ENCODE results near the gene LYRM4. TPM values are rescaled to one million over a fixed set of nuclear protein-coding genes. Genes with fewer than 3 reads are reported as not detected.
A peak's percentile ranks its signal among the peaks of the same experiment; 100 is the strongest.
"Not testable (repeated sequence)": the region's sequence is repeated elsewhere in the genome, so short reads cannot be mapped to it uniquely, and the experiment has no call there.

Gene LYRM4
- total RNA-seq, 2 donors from 2014 or later, result 19.1 to 22.5 TPM

- no peak for DNase-seq (ENCODE audit: low spot score)
- no peaks in the 10 kb centered on the region for H3K9me3 ChIP-seq
- H3K27ac ChIP-seq, result peak overlapping the region; percentile 32 to 36
- peaks cover 0 to 12% of the 10 kb centered on the region in 2 donors for H3K4me1 ChIP-seq
- no peak for TF ChIP-seq CTCF (IDR thresholded peaks at IDR 0.05)
- H3K27me3 ChIP-seq, result no peaks in the 10 kb centered on the region
- H3K4me3 ChIP-seq, result no peak overlapping the region
- no peaks in the 10 kb centered on the region for H3K36me3 ChIP-seq
Measured at GRCh38 chr6:5121479-5121878, 139.3 kb downstream of the LYRM4 start.

- not testable (repeated sequence) for H3K4me3 ChIP-seq; H3K27ac ChIP-seq; H3K9me3 ChIP-seq; H3K36me3 ChIP-seq; H3K27me3 ChIP-seq; DNase-seq (ENCODE audit: low spot score)
- H3K4me1 ChIP-seq, result peaks cover 0 to 12% of the 10 kb centered on the region in 2 donors
Measured at GRCh38 chr6:5120543-5120942, 140.2 kb downstream of the LYRM4 start.

- Histone ChIP-seq H3K27ac (no peak overlapping the region), H3K36me3 (no peaks in the 10 kb centered on the region), H3K4me3 (no peak overlapping the region), H3K9me3 (no peaks in the 10 kb centered on the region), H3K27me3 (no peaks in the 10 kb centered on the region), H3K4me1 (peaks cover 0 to 12% of the 10 kb centered on the region in 2 donors)
- no peak for DNase-seq (ENCODE audit: low spot score)
- no peak for TF ChIP-seq CTCF (IDR thresholded peaks at IDR 0.05)
Measured at GRCh38 chr6:5120011-5120410, 140.7 kb downstream of the LYRM4 start.

GRCh38 chr6:5119090-5119951, 141.4 kb downstream of the LYRM4 start:
- no peaks in the 10 kb centered on the region for H3K27me3 ChIP-seq
- no peak for DNase-seq (ENCODE audit: low spot score)
- H3K36me3 ChIP-seq, result no peaks in the 10 kb centered on the region
- H3K4me3 ChIP-seq, result no peak overlapping the region
- TF ChIP-seq CTCF (IDR thresholded peaks at IDR 0.05), result no peak
- no peaks in the 10 kb centered on the region for H3K9me3 ChIP-seq
- peaks cover 0 to 12% of the 10 kb centered on the region in 2 donors for H3K4me1 ChIP-seq
- no peak overlapping the region for H3K27ac ChIP-seq

DNA sequence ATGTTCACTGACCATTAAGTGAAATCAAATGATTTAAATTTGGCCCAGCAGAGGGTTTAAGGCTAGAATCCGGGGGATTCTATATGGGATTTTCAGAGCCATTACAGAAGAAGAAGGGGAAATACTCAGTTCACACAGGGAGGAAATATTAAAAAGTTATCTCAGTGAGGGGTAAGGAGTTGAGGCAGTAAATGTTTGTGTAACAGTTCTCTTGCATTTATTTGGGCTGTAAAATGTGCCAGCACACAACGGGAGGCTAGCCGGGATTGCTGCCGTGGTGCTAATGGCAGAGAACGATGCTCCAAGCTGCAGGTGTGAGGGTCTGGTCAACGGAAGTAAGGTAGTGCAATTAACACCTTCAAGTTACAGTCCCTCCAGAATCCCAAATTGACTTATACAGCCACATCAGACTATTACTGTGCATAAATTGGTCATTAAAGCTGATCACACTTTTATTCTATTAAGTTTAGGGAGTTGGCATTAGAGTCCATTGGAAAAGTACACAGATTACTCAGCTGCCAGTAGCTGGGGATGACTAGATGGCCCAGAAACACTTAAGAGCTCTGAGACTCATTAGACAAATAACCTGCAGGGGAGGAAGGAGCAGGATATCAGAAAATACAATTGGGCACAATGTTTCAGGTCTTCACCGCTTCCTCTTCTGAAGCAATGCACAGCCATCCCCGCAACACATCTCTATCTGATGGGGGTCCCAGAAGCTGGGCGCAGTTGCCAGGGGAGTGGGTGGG, 144.3 kb downstream of the LYRM4 start:
- H3K36me3 ChIP-seq, result no peaks in the 10 kb centered on the region
- no peaks in the 10 kb centered on the region for H3K27me3 ChIP-seq
- H3K27ac ChIP-seq, result no peak overlapping the region
- TF ChIP-seq CTCF (IDR thresholded peaks at IDR 0.05), result no peak
- no peak overlapping the region for H3K4me3 ChIP-seq
- no peaks in the 10 kb centered on the region for H3K9me3 ChIP-seq
- no peak for DNase-seq (ENCODE audit: low spot score)
- peaks cover 0 to 15% of the 10 kb centered on the region in 2 donors for H3K4me1 ChIP-seq

DNA sequence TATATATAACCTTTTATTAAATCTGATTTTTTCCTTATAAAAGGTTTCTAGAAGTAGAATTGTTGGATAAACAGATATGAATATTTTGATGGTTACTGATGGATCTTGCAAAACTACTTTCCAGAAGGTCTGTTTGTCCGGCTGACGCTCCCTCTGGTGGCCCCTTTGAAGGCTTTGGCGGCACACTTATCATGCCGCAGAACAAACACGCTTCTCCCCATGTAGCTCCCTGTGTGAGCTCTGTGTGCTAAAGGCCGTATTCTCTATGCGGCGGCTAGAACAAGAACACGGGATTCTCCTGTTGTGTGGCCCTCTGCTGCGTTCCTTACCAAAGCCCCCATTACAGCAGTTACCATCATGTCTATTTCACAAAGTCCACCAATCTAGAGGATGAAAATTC, 145.6 kb downstream of the LYRM4 start:
- DNase-seq (ENCODE audit: low spot score), result no peak
- peaks cover 0 to 10% of the 10 kb centered on the region in 2 donors for H3K4me1 ChIP-seq
- TF ChIP-seq CTCF (IDR thresholded peaks at IDR 0.05), result peak; percentile 23 to 56
- no peaks in the 10 kb centered on the region for H3K9me3 ChIP-seq
- no peaks in the 10 kb centered on the region for H3K27me3 ChIP-seq
- no peak overlapping the region for H3K27ac ChIP-seq
- no peaks in the 10 kb centered on the region for H3K36me3 ChIP-seq
- H3K4me3 ChIP-seq, result no peak overlapping the region
